Esophagus muscularis mucosa (tissue), 4 donors: ENCODE measurements around the gene TP53RK.

ENCODE experiments used
- EP300 ChIP-seq: sonication (generic); formaldehyde crosslinking; IDR thresholded peaks from one replicate; pipeline ENCODE4 v1.6.1; 2017; ENCODE audit warnings: antibody characterized with exemption
- POLR2A ChIP-seq: fragments of 450-650 bp; IDR thresholded peaks from one replicate; pipeline ENCODE4 v1.6.1; 2017; ENCODE audit warnings: antibody characterized with exemption, moderate library complexity, mild to moderate bottlenecking, low read depth
- POLR2AphosphoS5 ChIP-seq, 2 donors: sonication (generic); formaldehyde crosslinking; IDR thresholded peaks; one replicate each; pipeline ENCODE4 v1.6.1; 2017; ENCODE audit warnings: antibody characterized with exemption in 2 of 2
- TF ChIP-seq, protein P1 (sequence below), 3 experiments: fragments of 200-600 bp in 2 of 3; fragments of 450-650 bp in 1 of 3; sonication (generic) in 2 of 3; IDR thresholded peaks; one replicate each; pipeline ENCODE4 v1.5.1; 2017 to 2019; ENCODE audit warnings: antibody characterized with exemption in 3 of 3, mild to moderate bottlenecking in 2 of 3, moderate library complexity in 1 of 3

DNA sequence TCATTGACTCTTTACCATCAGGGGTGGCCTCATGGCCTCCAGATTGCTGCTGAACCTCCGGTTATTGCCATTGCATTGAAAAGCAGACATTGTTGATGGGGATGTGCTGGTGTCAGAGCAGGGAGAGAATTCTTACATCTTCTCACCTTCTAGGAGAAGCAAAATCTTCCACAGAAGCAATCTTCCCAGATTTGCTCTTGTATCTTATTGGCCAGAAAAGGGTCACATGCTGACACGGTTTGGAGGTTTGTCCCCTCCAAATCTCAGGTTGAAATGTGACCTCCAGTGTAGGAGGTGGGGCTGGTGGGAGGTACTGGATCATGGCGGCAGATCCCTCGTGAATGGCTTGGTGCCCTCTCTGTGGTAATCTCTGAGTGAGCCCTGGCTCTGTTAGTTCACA is 10.7 kb downstream of the TP53RK start:
- TF ChIP-seq, protein P1, sequence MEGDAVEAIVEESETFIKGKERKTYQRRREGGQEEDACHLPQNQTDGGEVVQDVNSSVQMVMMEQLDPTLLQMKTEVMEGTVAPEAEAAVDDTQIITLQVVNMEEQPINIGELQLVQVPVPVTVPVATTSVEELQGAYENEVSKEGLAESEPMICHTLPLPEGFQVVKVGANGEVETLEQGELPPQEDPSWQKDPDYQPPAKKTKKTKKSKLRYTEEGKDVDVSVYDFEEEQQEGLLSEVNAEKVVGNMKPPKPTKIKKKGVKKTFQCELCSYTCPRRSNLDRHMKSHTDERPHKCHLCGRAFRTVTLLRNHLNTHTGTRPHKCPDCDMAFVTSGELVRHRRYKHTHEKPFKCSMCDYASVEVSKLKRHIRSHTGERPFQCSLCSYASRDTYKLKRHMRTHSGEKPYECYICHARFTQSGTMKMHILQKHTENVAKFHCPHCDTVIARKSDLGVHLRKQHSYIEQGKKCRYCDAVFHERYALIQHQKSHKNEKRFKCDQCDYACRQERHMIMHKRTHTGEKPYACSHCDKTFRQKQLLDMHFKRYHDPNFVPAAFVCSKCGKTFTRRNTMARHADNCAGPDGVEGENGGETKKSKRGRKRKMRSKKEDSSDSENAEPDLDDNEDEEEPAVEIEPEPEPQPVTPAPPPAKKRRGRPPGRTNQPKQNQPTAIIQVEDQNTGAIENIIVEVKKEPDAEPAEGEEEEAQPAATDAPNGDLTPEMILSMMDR (IDR thresholded peaks at IDR 0.05): no peak
- TF ChIP-seq POLR2A (no peak), EP300 (no peak), POLR2AphosphoS5 (IDR thresholded peaks at IDR 0.05) (no peak)
